Prostate gland (tissue), 2 donors: ENCODE results near the gene GRK3. TPM values are rescaled to one million over a fixed set of nuclear protein-coding genes. Genes with fewer than 3 reads are reported as not detected.

ENCODE experiments used
- DNase-seq: peaks from one replicate; pipeline ENCODE4 v3.0.0-alpha.2; 2019; ENCODE audit warnings: low spot score
- H3K27ac ChIP-seq, 2 donors: fragments of 200-600 bp; sonication (generic); 2 replicates each; pipeline ENCODE4 v1.5.1; 2017 to 2019
- H3K27me3 ChIP-seq: fragments of 200-600 bp; sonication (generic); replicated peaks from 2 replicates; pipeline ENCODE4 v1.5.1; 2019; ENCODE audit not compliant: insufficient read depth
- H3K36me3 ChIP-seq, 2 donors: fragments of 200-600 bp; sonication (generic); 1 replicate in 1 of 2; 2 replicates in 1 of 2; pipeline versions ENCODE4 v1.5.1 to v1.8.1; 2017 to 2019
- H3K4me1 ChIP-seq: fragments of 200-600 bp; sonication (generic); replicated peaks from 2 replicates; pipeline ENCODE4 v1.5.1; 2019
- H3K4me3 ChIP-seq, 2 donors: fragments of 200-600 bp; sonication (generic); 2 replicates each; pipeline ENCODE4 v1.5.1; 2017 to 2019
- H3K9me3 ChIP-seq: fragments of 200-600 bp; sonication (generic); 2 replicates; pipeline ENCODE4 v1.5.1; 2017
- POLR2A ChIP-seq: fragments of 450-650 bp; IDR thresholded peaks from one replicate; pipeline ENCODE4 v1.6.1; 2016; ENCODE audit warnings: antibody characterized with exemption, mild to moderate bottlenecking
- POLR2AphosphoS5 ChIP-seq: sonication (generic); formaldehyde crosslinking; IDR thresholded peaks from one replicate; pipeline ENCODE4 v1.6.1; 2017; ENCODE audit warnings: antibody characterized with exemption
- WGBS: methylation state at CpG from one replicate; pipeline ENCODE4 v1.1.5; 2018; 5-methylcytosine and 5-hydroxymethylcytosine counted together
- intact Hi-C: fragments of 100-400 bp; cut with DNase I; formaldehyde crosslinking; loops from one replicate; pipeline ENCODE4 v1.14.2; 2022
- total RNA-seq, 2 donors: library from RNA; depleted of rRNA; stranded (reverse); fragments of >200 nt; gene quantifications; one replicate each; pipeline ENCODE4 v1.1.0, GENCODE V29; 2016
- TF ChIP-seq, protein P1 (sequence below), 4 experiments: fragments of 200-600 bp in 2 of 4; fragments of 450-650 bp in 2 of 4; sonication (generic) in 2 of 4; IDR thresholded peaks; 1 replicate in 3 of 4; 2 replicates in 1 of 4; pipeline ENCODE4 v1.5.1; 2016 to 2019; ENCODE audit warnings: antibody characterized with exemption in 4 of 4, mild to moderate bottlenecking in 2 of 4, moderate library complexity in 2 of 4

The GRK3 gene
- total RNA-seq, 2 donors from 2014 or later, result 10.2 to 16.9 TPM

DNA sequence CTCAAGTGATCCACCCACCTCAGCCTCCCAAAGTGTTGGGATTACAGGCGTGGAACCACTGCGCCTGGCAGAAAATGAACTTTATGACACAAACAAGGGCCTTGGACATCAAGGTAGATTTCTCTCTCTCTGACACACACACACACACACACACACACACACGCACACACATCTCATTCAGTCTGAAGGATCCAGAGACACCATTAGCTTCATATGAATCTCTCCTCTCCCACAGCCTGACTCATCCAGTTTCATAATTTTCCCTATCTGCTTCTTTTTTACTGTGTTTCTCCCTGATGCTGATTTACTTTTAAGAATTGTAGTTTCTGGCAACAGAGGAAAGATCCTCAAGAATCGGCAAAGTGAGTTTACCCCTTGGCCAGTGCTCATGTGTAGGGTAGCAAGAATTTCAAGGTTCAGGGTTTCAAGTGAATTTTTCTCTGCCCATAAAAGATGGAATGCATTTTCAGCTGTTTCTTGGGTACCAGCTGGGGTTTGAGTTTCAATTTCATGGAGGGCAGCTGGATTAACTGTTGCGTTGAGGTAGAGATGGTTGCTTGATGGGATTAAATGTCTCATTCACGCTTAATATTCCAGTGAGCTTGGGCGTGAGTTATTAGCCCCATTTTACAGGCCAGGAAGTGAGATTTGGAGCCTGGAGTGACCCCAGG, 181.0 kb downstream of the GRK3 start:
- WGBS, result 64% methylated on average over 7 of the region's 7 CpGs
- Histone ChIP-seq H3K4me1 (no peaks in the 10 kb centered on the region), H3K9me3 (no peaks in the 10 kb centered on the region), H3K27ac (no peak overlapping the region), H3K27me3 (no peaks in the 10 kb centered on the region), H3K4me3 (no peak overlapping the region), H3K36me3 (no peaks in the 10 kb centered on the region)
- intact Hi-C loops, result no loop called here
- no peak for DNase-seq
- no peak for TF ChIP-seq POLR2A
- TF ChIP-seq POLR2AphosphoS5, result no peak
- TF ChIP-seq, protein P1, sequence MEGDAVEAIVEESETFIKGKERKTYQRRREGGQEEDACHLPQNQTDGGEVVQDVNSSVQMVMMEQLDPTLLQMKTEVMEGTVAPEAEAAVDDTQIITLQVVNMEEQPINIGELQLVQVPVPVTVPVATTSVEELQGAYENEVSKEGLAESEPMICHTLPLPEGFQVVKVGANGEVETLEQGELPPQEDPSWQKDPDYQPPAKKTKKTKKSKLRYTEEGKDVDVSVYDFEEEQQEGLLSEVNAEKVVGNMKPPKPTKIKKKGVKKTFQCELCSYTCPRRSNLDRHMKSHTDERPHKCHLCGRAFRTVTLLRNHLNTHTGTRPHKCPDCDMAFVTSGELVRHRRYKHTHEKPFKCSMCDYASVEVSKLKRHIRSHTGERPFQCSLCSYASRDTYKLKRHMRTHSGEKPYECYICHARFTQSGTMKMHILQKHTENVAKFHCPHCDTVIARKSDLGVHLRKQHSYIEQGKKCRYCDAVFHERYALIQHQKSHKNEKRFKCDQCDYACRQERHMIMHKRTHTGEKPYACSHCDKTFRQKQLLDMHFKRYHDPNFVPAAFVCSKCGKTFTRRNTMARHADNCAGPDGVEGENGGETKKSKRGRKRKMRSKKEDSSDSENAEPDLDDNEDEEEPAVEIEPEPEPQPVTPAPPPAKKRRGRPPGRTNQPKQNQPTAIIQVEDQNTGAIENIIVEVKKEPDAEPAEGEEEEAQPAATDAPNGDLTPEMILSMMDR (IDR thresholded peaks at IDR 0.05), result no peak

DNA sequence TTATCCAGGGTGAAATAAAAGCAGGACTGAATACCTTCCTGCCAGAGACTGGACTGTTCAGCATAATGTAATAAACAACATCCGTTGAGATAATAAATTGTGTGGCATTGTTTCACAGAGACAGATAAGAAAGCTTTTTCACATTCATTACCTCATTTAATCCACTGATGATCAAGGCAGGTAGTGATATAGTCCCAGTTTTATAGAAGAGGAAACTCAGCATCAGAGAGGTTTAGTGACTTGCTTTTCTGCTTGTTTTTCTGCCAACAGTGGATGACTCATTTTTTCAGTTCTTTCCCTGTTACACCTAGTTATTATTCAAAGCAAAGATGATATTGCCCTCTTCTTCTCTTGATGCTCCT, 181.5 kb downstream of the GRK3 start:
- H3K4me1 ChIP-seq, result no peaks in the 10 kb centered on the region
- no peaks in the 10 kb centered on the region for H3K36me3 ChIP-seq
- no peak overlapping the region for H3K27ac ChIP-seq
- DNase-seq, result no peak
- no peak overlapping the region for H3K4me3 ChIP-seq
- WGBS, result 0% methylated on average over 1 of the region's 1 CpG
- H3K9me3 ChIP-seq, result no peaks in the 10 kb centered on the region
- intact Hi-C loops, result no loop called here
- H3K27me3 ChIP-seq, result no peaks in the 10 kb centered on the region
- TF ChIP-seq, protein P1 (IDR thresholded peaks at IDR 0.05), result no peak
- TF ChIP-seq POLR2A, result no peak
- TF ChIP-seq POLR2AphosphoS5, result no peak

DNA sequence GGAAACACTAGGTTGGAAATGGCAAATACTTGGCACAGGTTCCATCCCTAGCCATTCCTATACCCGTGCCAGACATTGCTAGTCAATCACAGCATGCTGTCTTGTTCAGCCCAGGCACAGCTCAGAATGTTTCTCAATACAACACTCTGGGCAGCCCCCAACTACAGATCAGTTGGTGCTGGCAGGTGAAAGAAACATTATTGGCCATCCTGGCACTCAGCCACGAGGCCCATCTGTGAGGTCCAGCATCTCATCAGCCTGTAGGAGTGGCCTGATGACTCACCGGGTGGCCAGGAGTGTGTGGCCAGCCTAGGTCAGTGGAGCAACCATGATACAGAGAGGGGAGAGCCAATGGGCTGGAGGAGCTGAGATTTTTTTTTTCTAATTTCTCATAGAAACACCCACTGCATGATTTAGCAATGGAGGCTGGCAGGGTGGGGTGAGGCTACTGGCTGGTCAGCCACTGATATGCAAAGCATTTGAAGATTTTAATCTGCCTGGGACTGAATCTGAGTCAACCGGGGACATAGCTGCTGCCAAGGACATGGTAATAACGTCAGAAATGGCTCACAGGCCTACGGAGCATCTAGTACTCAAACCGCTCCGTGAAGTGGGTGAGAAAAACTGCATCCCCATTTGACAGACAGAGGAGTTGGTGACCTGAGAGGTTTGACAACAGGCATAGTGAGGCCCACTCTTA, 182.9 kb downstream of the GRK3 start:
- 51% methylated on average over 8 of the region's 8 CpGs for WGBS
- DNase-seq, result no peak

DNA sequence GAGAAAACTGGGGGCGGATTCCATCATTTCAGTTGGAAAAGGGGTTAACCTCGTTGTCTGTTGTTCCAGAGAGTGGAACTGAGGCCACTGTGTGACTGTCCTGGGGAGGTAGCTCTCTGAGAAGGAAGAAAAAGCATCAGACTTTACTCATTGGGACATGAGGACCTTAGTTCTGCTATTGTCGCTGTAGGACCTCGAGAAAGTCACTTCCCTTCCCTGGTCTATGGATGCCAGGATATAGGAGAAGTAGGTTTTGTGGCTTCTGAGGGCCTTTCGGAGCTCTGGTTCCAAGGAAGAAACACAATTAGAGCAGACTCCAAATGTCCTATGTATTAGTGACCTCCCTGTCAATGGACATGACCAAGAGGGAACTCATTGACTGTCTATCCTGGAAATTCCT, 183.7 kb downstream of the GRK3 start:
- Histone ChIP-seq H3K9me3 (no peaks in the 10 kb centered on the region), H3K4me3 (no peak overlapping the region), H3K27ac (no peak overlapping the region), H3K36me3 (no peaks in the 10 kb centered on the region), H3K27me3 (no peaks in the 10 kb centered on the region), H3K4me1 (no peaks in the 10 kb centered on the region)
- intact Hi-C loops, result no loop called here
- 90% methylated on average over 5 of the region's 5 CpGs for WGBS
- no peak for DNase-seq
- no peak for TF ChIP-seq POLR2A
- TF ChIP-seq POLR2AphosphoS5, result no peak
- TF ChIP-seq, protein P1 (IDR thresholded peaks at IDR 0.05), result no peak

More for the DNA sequence above, 182.9 kb downstream of the GRK3 start:
- no peaks in the 10 kb centered on the region for H3K4me1 ChIP-seq
- TF ChIP-seq POLR2A, result no peak
- TF ChIP-seq, protein P1 (IDR thresholded peaks at IDR 0.05), result no peak
- no peak overlapping the region for H3K27ac ChIP-seq
- no peak overlapping the region for H3K4me3 ChIP-seq
- intact Hi-C loops, result no loop called here
- no peaks in the 10 kb centered on the region for H3K27me3 ChIP-seq
- no peaks in the 10 kb centered on the region for H3K9me3 ChIP-seq
- H3K36me3 ChIP-seq, result no peaks in the 10 kb centered on the region

DNA sequence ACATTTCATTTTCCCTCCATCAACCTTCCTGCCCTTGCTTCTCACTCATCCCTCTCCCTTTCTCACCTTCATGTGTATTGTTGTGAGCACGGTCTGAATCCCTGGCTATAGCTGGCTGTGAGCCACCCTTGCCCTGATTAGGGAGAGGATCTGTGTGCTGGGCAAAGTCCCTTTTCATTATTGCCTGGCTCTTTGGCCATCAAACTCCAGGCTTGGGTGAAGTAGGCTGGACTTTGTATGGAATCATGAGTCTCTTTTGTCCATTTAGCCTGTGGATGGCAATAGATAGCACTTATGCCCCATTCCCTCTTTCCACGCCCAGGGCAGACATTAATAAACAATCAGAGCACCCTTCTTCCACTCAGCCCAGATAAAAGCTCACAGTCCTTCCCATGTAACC, 184.2 kb downstream of the GRK3 start:
- Histone ChIP-seq H3K4me3 (no peak overlapping the region), H3K27me3 (no peaks in the 10 kb centered on the region), H3K36me3 (no peaks in the 10 kb centered on the region), H3K9me3 (no peaks in the 10 kb centered on the region), H3K4me1 (no peaks in the 10 kb centered on the region), H3K27ac (no peak overlapping the region)
- no peak for DNase-seq
- TF ChIP-seq POLR2A (no peak), POLR2AphosphoS5 (no peak)
- TF ChIP-seq, protein P1 (IDR thresholded peaks at IDR 0.05), result no peak
- WGBS, result 43% methylated on average over 2 of the region's 2 CpGs
- intact Hi-C loops, result no loop called here
